Calu3 (cell line): ENCODE data around the gene BICDL1. TPM values are rescaled to one million over a fixed set of nuclear protein-coding genes. Genes with fewer than 3 reads are reported as not detected.

Source experiments
- BruUV-seq: library from RNA; stranded (reverse); fragments of 400-500 nt; replicated peaks from 2 replicates; lab custom pipeline; 2021; lab: Mats Ljungman, UMichigan
- CTCF ChIA-PET: fragments of 300-600 bp; sonication (Branson Sonifier 250); formaldehyde crosslinking; loops from one replicate; lab custom pipeline; 2022; ENCODE audit warnings: antibody characterized with exemption; lab: Charles Lee
- DNase-seq: peaks from one replicate; pipeline ENCODE4 v3.0.0; 2022
- H3K27ac Mint-ChIP-seq: one replicate; pipeline ENCODE4 v1.8.0; 2022; ENCODE audit warnings: mixed read lengths; ENCODE audit not compliant: unreplicated experiment
- H3K27me3 Mint-ChIP-seq: one replicate; pipeline ENCODE4 v1.8.0; 2022; ENCODE audit warnings: mixed read lengths; ENCODE audit not compliant: unreplicated experiment
- H3K36me3 Mint-ChIP-seq: one replicate; pipeline ENCODE4 v1.8.0; 2022; ENCODE audit warnings: mild to moderate bottlenecking, moderate library complexity, mixed read lengths; ENCODE audit not compliant: insufficient read depth, unreplicated experiment
- H3K4me1 Mint-ChIP-seq: one replicate; pipeline ENCODE4 v1.8.0; 2022; ENCODE audit warnings: mild to moderate bottlenecking, low read depth, mixed read lengths; ENCODE audit not compliant: unreplicated experiment
- H3K4me3 Mint-ChIP-seq: one replicate; pipeline ENCODE4 v1.8.0; 2022; ENCODE audit warnings: mild to moderate bottlenecking, low read depth, moderate library complexity, mixed read lengths; ENCODE audit not compliant: unreplicated experiment
- H3K9me3 Mint-ChIP-seq: one replicate; pipeline ENCODE4 v1.8.0; 2022; ENCODE audit warnings: low read depth, mixed read lengths; ENCODE audit not compliant: unreplicated experiment
- intact Hi-C: fragments of 100-400 bp; cut with micrococcal nuclease; formaldehyde crosslinking; loops from one replicate; pipeline ENCODE4 v1.10.0; 2022; ENCODE audit not compliant: unreplicated experiment
- total RNA-seq: library from RNA; stranded (reverse); gene quantifications from 2 replicates; pipeline ENCODE4 v1.2.3, GENCODE V29; 2022
- TF ChIP-seq, protein P1 (sequence below): fragments of 200-600 bp; IDR thresholded peaks from one replicate; pipeline ENCODE4 v1.8.0; 2022; ENCODE audit warnings: antibody characterized with exemption; ENCODE audit not compliant: unreplicated experiment

The BICDL1 gene
- total RNA-seq, 1 experiment from 2014 or later, result 25.7 TPM

DNA sequence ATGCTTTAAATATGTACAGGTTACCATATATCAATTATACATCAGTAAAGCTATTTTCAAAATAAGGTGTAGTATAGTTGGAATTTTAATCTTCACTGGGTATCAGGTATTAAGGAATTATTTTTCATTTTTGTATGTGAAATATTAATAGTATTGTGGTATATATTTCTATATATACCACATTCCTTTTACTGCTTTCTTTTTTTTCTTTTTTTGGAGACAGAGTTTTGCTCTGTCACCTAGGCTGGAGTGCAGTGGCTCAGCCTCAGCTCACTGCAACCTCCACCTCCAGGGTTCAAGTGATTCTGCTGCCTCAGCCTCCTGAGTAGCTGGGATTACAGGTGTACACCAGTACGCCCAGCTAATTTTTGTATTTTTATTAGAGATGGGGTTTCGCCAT, 36.6 kb downstream of the BICDL1 start:
- BruUV-seq, result no TSS peak
- Mint-ChIP-seq H3K36me3 (no peaks in the 10 kb centered on the region), H3K27me3 (no peaks in the 10 kb centered on the region), H3K27ac (no peak overlapping the region), H3K9me3 (no peaks in the 10 kb centered on the region), H3K4me3 (no peak overlapping the region), H3K4me1 (no peaks in the 10 kb centered on the region)
- DNase-seq, result no peak
- intact Hi-C loops, result no loop called here
- CTCF ChIA-PET, result no interaction called here
- TF ChIP-seq, protein P1, sequence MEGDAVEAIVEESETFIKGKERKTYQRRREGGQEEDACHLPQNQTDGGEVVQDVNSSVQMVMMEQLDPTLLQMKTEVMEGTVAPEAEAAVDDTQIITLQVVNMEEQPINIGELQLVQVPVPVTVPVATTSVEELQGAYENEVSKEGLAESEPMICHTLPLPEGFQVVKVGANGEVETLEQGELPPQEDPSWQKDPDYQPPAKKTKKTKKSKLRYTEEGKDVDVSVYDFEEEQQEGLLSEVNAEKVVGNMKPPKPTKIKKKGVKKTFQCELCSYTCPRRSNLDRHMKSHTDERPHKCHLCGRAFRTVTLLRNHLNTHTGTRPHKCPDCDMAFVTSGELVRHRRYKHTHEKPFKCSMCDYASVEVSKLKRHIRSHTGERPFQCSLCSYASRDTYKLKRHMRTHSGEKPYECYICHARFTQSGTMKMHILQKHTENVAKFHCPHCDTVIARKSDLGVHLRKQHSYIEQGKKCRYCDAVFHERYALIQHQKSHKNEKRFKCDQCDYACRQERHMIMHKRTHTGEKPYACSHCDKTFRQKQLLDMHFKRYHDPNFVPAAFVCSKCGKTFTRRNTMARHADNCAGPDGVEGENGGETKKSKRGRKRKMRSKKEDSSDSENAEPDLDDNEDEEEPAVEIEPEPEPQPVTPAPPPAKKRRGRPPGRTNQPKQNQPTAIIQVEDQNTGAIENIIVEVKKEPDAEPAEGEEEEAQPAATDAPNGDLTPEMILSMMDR, result no peak

DNA sequence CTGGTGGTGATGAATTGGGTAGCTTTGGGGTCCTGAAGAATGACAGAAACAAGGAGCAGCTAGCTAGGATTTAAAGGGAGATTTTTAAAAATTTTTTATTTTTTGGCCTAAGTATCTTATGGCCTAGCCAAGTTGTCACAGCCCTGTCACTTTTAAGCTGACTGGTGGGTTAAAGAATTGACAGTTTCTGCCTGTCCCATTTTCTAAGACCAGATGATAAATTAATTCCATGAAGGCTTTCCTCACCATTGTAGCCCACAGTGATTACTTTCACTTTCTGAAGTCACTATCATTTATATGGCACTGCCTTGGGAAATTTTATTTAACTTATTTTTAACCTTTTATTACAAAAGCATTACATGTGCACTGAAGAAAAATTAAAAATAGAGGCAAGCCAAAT, 43.2 kb downstream of the BICDL1 start:
- TF ChIP-seq, protein P1, result no peak
- Mint-ChIP-seq H3K27ac (no peak overlapping the region), H3K4me3 (no peak overlapping the region), H3K27me3 (no peaks in the 10 kb centered on the region), H3K9me3 (no peaks in the 10 kb centered on the region), H3K4me1 (no peaks in the 10 kb centered on the region), H3K36me3 (no peaks in the 10 kb centered on the region)
- no peak for DNase-seq
- CTCF ChIA-PET, result interaction anchor here (0.6 kb wide), 1 partner anchor 10 kb away, joined by 3 read pairs; no protein-coding TSS in a partner anchor
- no TSS peak for BruUV-seq
- intact Hi-C loops, result no loop called here

DNA sequence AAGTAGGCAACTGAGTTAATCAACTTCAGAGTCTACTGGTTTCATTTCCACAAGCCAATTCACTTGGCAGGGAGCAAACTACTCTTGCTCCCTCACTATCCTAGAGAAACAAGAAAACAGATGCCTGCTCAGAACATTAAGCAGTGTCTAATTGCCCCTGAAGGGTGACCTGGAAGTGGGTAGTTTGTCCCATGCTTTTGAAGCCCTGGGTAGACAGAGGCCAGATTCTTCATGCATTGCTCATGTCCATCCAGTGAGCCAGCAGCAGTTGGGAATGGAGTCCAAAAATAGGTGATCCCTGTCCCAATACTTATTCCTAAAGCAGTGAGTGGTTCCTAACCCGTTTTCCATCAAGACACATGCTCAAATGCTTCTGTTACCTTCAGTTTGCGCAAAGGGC, 48.8 kb downstream of the BICDL1 start:
- H3K36me3 Mint-ChIP-seq, result no peaks in the 10 kb centered on the region
- no peak overlapping the region for H3K27ac Mint-ChIP-seq
- no peaks in the 10 kb centered on the region for H3K4me1 Mint-ChIP-seq
- no peaks in the 10 kb centered on the region for H3K9me3 Mint-ChIP-seq
- TF ChIP-seq, protein P1, result no peak
- DNase-seq, result no peak
- H3K4me3 Mint-ChIP-seq, result no peak overlapping the region
- no peaks in the 10 kb centered on the region for H3K27me3 Mint-ChIP-seq
- BruUV-seq, result no TSS peak
- CTCF ChIA-PET, result no interaction called here
- intact Hi-C loops, result no loop called here

DNA sequence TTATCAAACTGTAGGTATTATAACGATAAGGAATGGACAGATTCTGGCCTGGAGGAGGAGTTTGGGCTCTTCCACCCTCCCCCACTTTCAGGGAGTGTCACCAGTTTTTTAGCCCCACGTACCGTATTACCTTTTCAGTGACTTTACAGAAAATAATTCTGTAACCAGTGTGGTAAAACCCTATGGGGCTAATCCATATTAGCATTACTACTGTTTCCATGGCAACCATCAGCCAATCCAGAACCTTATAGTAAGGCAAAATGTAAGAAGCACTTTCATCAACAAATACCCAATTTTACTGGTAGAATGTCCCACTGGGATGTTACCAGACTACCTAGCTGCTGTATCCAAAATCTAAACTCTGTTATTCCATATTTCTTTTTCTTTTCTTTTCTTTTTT, 50.7 kb downstream of the BICDL1 start:
- Mint-ChIP-seq H3K9me3 (no peaks in the 10 kb centered on the region), H3K27ac (no peak overlapping the region), H3K27me3 (no peaks in the 10 kb centered on the region), H3K4me1 (no peaks in the 10 kb centered on the region), H3K4me3 (no peak overlapping the region), H3K36me3 (no peaks in the 10 kb centered on the region)
- CTCF ChIA-PET, result no interaction called here
- TF ChIP-seq, protein P1, result no peak
- intact Hi-C loops, result no loop called here
- BruUV-seq, result no TSS peak
- DNase-seq, result no peak
